GM23338 (cell line): Measurements from ENCODE around the gene DLGAP5. TPM values are rescaled to one million over a fixed set of nuclear protein-coding genes. Genes with fewer than 3 reads are reported as not detected.

ENCODE experiments used
- ATAC-seq: fragments of 200-7000 bp; cut with Tn5 transposase; 3 replicates; pipeline ENCODE4 v1.9.1; 2020
- DNase-seq: peaks from one replicate; pipeline ENCODE4 v3.0.0-alpha.2; 2015; ENCODE audit warnings: low spot score
- H2AFZ ChIP-seq: fragments of 200-600 bp; sonication (generic); 2 replicates; pipeline ENCODE4 v1.8.0; 2016; ENCODE audit warnings: antibody characterized with exemption, mild to moderate bottlenecking, moderate library complexity
- H3F3A ChIP-seq: fragments of 200-600 bp; sonication (generic); replicated peaks from 2 replicates; pipeline ENCODE4 v1.8.0; 2017; ENCODE audit warnings: antibody characterized with exemption, mixed run types, low read depth
- H3K27ac ChIP-seq: fragments of 200-600 bp; sonication (generic); 2 replicates; pipeline ENCODE4 v1.6.1; 2016; ENCODE audit warnings: low read depth
- H3K27me3 ChIP-seq: fragments of 200-600 bp; sonication (generic); 2 replicates; pipeline ENCODE4 v1.8.0; 2016; ENCODE audit warnings: mild to moderate bottlenecking, mixed run types, moderate library complexity; ENCODE audit not compliant: insufficient read depth
- H3K36me3 ChIP-seq: fragments of 200-600 bp; sonication (generic); 2 replicates; pipeline ENCODE4 v1.8.0; 2016; ENCODE audit warnings: mild to moderate bottlenecking; ENCODE audit not compliant: insufficient read depth
- H3K4me1 ChIP-seq: fragments of 200-600 bp; sonication (generic); 2 replicates; pipeline ENCODE4 v1.8.0; 2016; ENCODE audit warnings: mild to moderate bottlenecking, moderate library complexity; ENCODE audit not compliant: insufficient read depth
- H3K4me2 ChIP-seq: fragments of 200-600 bp; sonication (generic); 2 replicates; pipeline ENCODE4 v1.7.1; 2017; ENCODE audit warnings: mixed run types
- H3K4me3 ChIP-seq: fragments of 200-600 bp; sonication (generic); 2 replicates; pipeline ENCODE4 v1.6.1; 2016; ENCODE audit warnings: mixed run types
- H3K79me2 ChIP-seq: fragments of 200-600 bp; sonication (generic); replicated peaks from 2 replicates; pipeline ENCODE4 v1.8.0; 2017; ENCODE audit warnings: mild to moderate bottlenecking; ENCODE audit not compliant: insufficient read depth
- H3K9me2 ChIP-seq: fragments of 200-600 bp; sonication (generic); 2 replicates; pipeline ENCODE4 v1.8.0; 2017; ENCODE audit not compliant: insufficient read depth
- H4K20me1 ChIP-seq: fragments of 200-600 bp; sonication (generic); replicated peaks from 2 replicates; pipeline ENCODE4 v1.8.0; 2017; ENCODE audit warnings: mild to moderate bottlenecking; ENCODE audit not compliant: insufficient read depth
- H3K27ac Mint-ChIP-seq: 2 replicates; pipeline ENCODE4 v1.8.0; 2020; ENCODE audit warnings: inconsistent platforms, mild to moderate bottlenecking, moderate library complexity, mixed read lengths
- H3K27me3 Mint-ChIP-seq: 3 replicates; pipeline ENCODE4 v1.8.0; 2022; ENCODE audit warnings: low read depth, mild to moderate bottlenecking, moderate library complexity, mixed read lengths, inconsistent platforms; ENCODE audit not compliant: insufficient read depth, poor library complexity
- H3K36me3 Mint-ChIP-seq: 3 replicates; pipeline ENCODE4 v1.8.0; 2021; ENCODE audit warnings: low read depth, mild to moderate bottlenecking, inconsistent platforms, moderate library complexity, mixed read lengths
- H3K4me1 Mint-ChIP-seq: 3 replicates; pipeline ENCODE4 v1.8.0; 2020; ENCODE audit warnings: mild to moderate bottlenecking, inconsistent platforms, mixed read lengths
- H3K4me3 Mint-ChIP-seq: 3 replicates; pipeline ENCODE4 v1.8.0; 2021; ENCODE audit warnings: moderate library complexity, mild to moderate bottlenecking, inconsistent platforms, mixed read lengths
- H3K9me3 Mint-ChIP-seq: 3 replicates; pipeline ENCODE4 v1.8.0; 2020; ENCODE audit warnings: moderate library complexity, mild to moderate bottlenecking, inconsistent platforms, mixed read lengths
- CREB1 ChIP-seq: fragments of 250-450 bp; sonication (Bioruptor Pico); IDR thresholded peaks from 2 replicates; pipeline ENCODE4 v1.5.0; 2020; ENCODE audit warnings: low read depth, mild to moderate bottlenecking, moderate library complexity
- CTCF ChIP-seq, 2 experiments: fragments of 200-600 bp in 1 of 2; sonication (generic) in 1 of 2; conservative IDR thresholded peaks; 2 replicates each; pipeline versions ENCODE4 v1.5.1 to v1.6.1; 2016 to 2017; ENCODE audit warnings: antibody characterized with exemption in 2 of 2, low read depth in 2 of 2, mild to moderate bottlenecking in 2 of 2, moderate library complexity in 1 of 2
- ETS1 ChIP-seq: IDR thresholded peaks from 2 replicates; pipeline ENCODE4 v1.6.1; 2016; ENCODE audit warnings: antibody characterized with exemption
- EZH2 ChIP-seq: fragments of 200-600 bp; sonication (generic); IDR thresholded peaks from one replicate; pipeline ENCODE4 v1.8.0; 2017; ENCODE audit warnings: antibody characterized with exemption, mild to moderate bottlenecking, low read depth; ENCODE audit not compliant: unreplicated experiment
- EZH2phosphoT487 ChIP-seq: fragments of 200-600 bp; sonication (generic); IDR thresholded peaks from one replicate; pipeline ENCODE4 v1.8.1; 2018; ENCODE audit warnings: antibody characterized with exemption; ENCODE audit not compliant: unreplicated experiment
- JUNB ChIP-seq: IDR thresholded peaks from one replicate; pipeline ENCODE4 v1.6.1; 2016; ENCODE audit warnings: antibody characterized with exemption; ENCODE audit not compliant: unreplicated experiment
- NANOG ChIP-seq: IDR thresholded peaks from 2 replicates; pipeline ENCODE4 v1.6.1; 2016; ENCODE audit warnings: antibody characterized with exemption, borderline replicate concordance
- POLR2AphosphoS5 ChIP-seq: IDR thresholded peaks from 2 replicates; pipeline ENCODE4 v1.6.1; 2016; ENCODE audit warnings: antibody characterized with exemption, low read depth
- REST ChIP-seq: IDR thresholded peaks from one replicate; pipeline ENCODE4 v1.6.1; 2018; ENCODE audit warnings: antibody characterized with exemption; ENCODE audit not compliant: unreplicated experiment
- STAT1 ChIP-seq: IDR thresholded peaks from one replicate; pipeline ENCODE4 v1.6.1; 2016; ENCODE audit warnings: antibody characterized with exemption; ENCODE audit not compliant: unreplicated experiment
- ZNF114 ChIP-seq: fragments of 250-450 bp; sonication (Bioruptor Pico); IDR thresholded peaks from 2 replicates; pipeline ENCODE4 v1.5.0; 2020; ENCODE audit warnings: mild to moderate bottlenecking, moderate library complexity
- ZNF331 ChIP-seq: fragments of 250-450 bp; sonication (Bioruptor Pico); IDR thresholded peaks from 2 replicates; pipeline ENCODE4 v1.5.0; 2020; ENCODE audit warnings: low read depth, mild to moderate bottlenecking, moderate library complexity
- ZNF462 ChIP-seq: fragments of 250-450 bp; sonication (Bioruptor Pico); IDR thresholded peaks from 2 replicates; pipeline ENCODE4 v1.5.0; 2020; ENCODE audit warnings: mild to moderate bottlenecking, moderate library complexity
- polyA plus RNA-seq: library from polyadenylated mRNA; unstranded; fragments of >200 nt; fragmentation: Nextera tagmentation; extraction: Ambion mirVana; gene quantifications from 2 replicates; pipeline ENCODE4 v1.2.1, GENCODE V29; 2016
- total RNA-seq: library from RNA; depleted of rRNA; stranded (reverse); fragments of >200 nt; shearing (Covaris generic); gene quantifications from 2 replicates; pipeline ENCODE4 v1.2.3, GENCODE V29; 2014

DLGAP5 gene
- total and polyA plus RNA-seq, 2 experiments from 2014 or later: 110 to 117 TPM

- Histone ChIP-seq H3K4me1 (no peaks in the 10 kb centered on the region), H3F3A (no peaks in the 10 kb centered on the region), H3K27ac (no peak overlapping the region), H3K79me2 (no peaks in the 10 kb centered on the region), H3K9me2 (no peaks in the 10 kb centered on the region), H3K4me3 (no peak overlapping the region), H3K4me2 (no peak overlapping the region), H4K20me1 (0 out of 2 replicates have a peak, but pooled peaks cover 2% of the 10 kb centered on the region), H3K36me3 (no peaks in the 10 kb centered on the region), H3K27me3 (peaks cover 18% of the 10 kb centered on the region), H2AFZ (no peak overlapping the region)
- no peak for DNase-seq
- Mint-ChIP-seq H3K27ac (no peak overlapping the region), H3K4me3 (no peak overlapping the region), H3K9me3 (no peaks in the 10 kb centered on the region), H3K27me3 (peaks cover 5% of the 10 kb centered on the region), H3K36me3 (no peaks in the 10 kb centered on the region), H3K4me1 (peaks cover 5% of the 10 kb centered on the region; the same call in 2 of the 3 replicates)
- TF ChIP-seq JUNB (no peak), NANOG (no peak), ZNF114 (CRISPR knock-in tag) (no peak), REST (no peak), CTCF (conservative IDR thresholded peaks at IDR 0.05; ENCODE audit: low read depth in 2 of 2) (no peak), ETS1 (no peak), ZNF462 (no peak), CREB1 (no peak), STAT1 (no peak), POLR2AphosphoS5 (no peak), EZH2 (no peak), EZH2phosphoT487 (no peak), ZNF331 (CRISPR knock-in tag) (no peak)
- ATAC-seq: no peak
Measured at GRCh38 chr14:55123101-55123500, 68.3 kb downstream of the DLGAP5 start.
